ENCODE data around the gene MAPK8IP3. TPM values are rescaled to one million over a fixed set of nuclear protein-coding genes. Genes with fewer than 3 reads are reported as not detected.

Gene MAPK8IP3
- total and polyA plus RNA-seq, 12 donors, result 12.1 to 430 (median 56.1) TPM

GRCh38 chr16:1741553-1742165, 35.7 kb downstream of the MAPK8IP3 start:
- Histone ChIP-seq H3K4me1 (replicated peaks in 1 of 2) (no peaks in the 10 kb centered on the region), H3K9me3 (replicated peaks in 1 of 3) (no peaks in the 10 kb centered on the region), H3K36me3 (replicated peaks in 1 of 2) (peaks cover 0 to 37% of the 10 kb centered on the region in 2 donors), H3K27ac (no peak overlapping the region), H3K4me3 (no peak overlapping the region), H3K27me3 (no peaks in the 10 kb centered on the region)
- 91 to 95% (median 93%) methylated on average over 8 to 19 of the region's 19 CpGs for WGBS, 4 donors
- no peak for DNase-seq
- intact Hi-C loops (cut with DNase I), result loop anchor here in 1 of 2 donors (10.0 kb wide), 1 partner anchor 67 kb away; the partner anchor contains the start of gene JPT2
- TF ChIP-seq POLR2A (IDR thresholded peaks at IDR 0.05) (no peak), CTCF (IDR thresholded peaks at IDR 0.05) (no peak)

GRCh38 chr16:1743376-1744337, 37.7 kb downstream of the MAPK8IP3 start:
- Histone ChIP-seq H3K4me1 (replicated peaks in 1 of 2) (no peaks in the 10 kb centered on the region), H3K36me3 (replicated peaks in 1 of 2) (peaks cover 0 to 54% of the 10 kb centered on the region in 2 donors), H3K4me3 (no peak overlapping the region), H3K9me3 (replicated peaks in 1 of 3) (no peaks in the 10 kb centered on the region), H3K27me3 (no peaks in the 10 kb centered on the region), H3K27ac (no peak overlapping the region)
- WGBS, 4 donors, result 90 to 93% (median 93%) methylated on average over 22 to 32 of the region's 32 CpGs
- TF ChIP-seq CTCF (IDR thresholded peaks at IDR 0.05) (no peak), POLR2A (IDR thresholded peaks at IDR 0.05) (no peak)
- intact Hi-C loops (cut with DNase I), result loop anchor here in 1 of 2 donors (10.0 kb wide), 1 partner anchor 69 kb away; the partner anchor contains the start of gene JPT2
- no peak for DNase-seq

GRCh38 chr16:1744338-1744840, 38.4 kb downstream of the MAPK8IP3 start:
- no peaks in the 10 kb centered on the region for H3K4me1 ChIP-seq (replicated peaks in 1 of 2)
- H3K27me3 ChIP-seq, result no peaks in the 10 kb centered on the region
- TF ChIP-seq CTCF (IDR thresholded peaks at IDR 0.05), result no peak
- TF ChIP-seq POLR2A (IDR thresholded peaks at IDR 0.05), result no peak
- WGBS, 4 donors, result 88 to 95% (median 91%) methylated on average over 16 to 24 of the region's 24 CpGs
- no peak overlapping the region for H3K27ac ChIP-seq
- H3K4me3 ChIP-seq, result no peak overlapping the region
- H3K36me3 ChIP-seq (replicated peaks in 1 of 2), result peaks cover 0 to 62% of the 10 kb centered on the region in 2 donors
- intact Hi-C loops (cut with DNase I), result loop anchor here in 1 of 2 donors (10.0 kb wide), 1 partner anchor 70 kb away; the partner anchor contains the start of gene JPT2
- DNase-seq, result no peak
- H3K9me3 ChIP-seq (replicated peaks in 1 of 3), result no peaks in the 10 kb centered on the region

All from adrenal gland (tissue), 12 donors.